Stromal cell of bone marrow (primary cell): ENCODE measurements around the gene NAA15.
"Not testable (repeated sequence)": the region's sequence is repeated elsewhere in the genome, so short reads cannot be mapped to it uniquely, and the experiment has no call there.

Experiments
- DNase-seq: peaks from one replicate; pipeline ENCODE4 v3.0.0-alpha.2; 2012; ENCODE audit warnings: low read depth

NAA15 gene

GRCh38 chr4:139297001-139297410 lies 4.3 kb upstream of the NAA15 start:
- no peak for DNase-seq

- no peak for DNase-seq
Measured at GRCh38 chr4:139299536-139299935, 1.8 kb upstream of the NAA15 start.

- DNase-seq = no peak
Measured at GRCh38 chr4:139300431-139301112, 733 bp upstream of the NAA15 start.

DNA sequence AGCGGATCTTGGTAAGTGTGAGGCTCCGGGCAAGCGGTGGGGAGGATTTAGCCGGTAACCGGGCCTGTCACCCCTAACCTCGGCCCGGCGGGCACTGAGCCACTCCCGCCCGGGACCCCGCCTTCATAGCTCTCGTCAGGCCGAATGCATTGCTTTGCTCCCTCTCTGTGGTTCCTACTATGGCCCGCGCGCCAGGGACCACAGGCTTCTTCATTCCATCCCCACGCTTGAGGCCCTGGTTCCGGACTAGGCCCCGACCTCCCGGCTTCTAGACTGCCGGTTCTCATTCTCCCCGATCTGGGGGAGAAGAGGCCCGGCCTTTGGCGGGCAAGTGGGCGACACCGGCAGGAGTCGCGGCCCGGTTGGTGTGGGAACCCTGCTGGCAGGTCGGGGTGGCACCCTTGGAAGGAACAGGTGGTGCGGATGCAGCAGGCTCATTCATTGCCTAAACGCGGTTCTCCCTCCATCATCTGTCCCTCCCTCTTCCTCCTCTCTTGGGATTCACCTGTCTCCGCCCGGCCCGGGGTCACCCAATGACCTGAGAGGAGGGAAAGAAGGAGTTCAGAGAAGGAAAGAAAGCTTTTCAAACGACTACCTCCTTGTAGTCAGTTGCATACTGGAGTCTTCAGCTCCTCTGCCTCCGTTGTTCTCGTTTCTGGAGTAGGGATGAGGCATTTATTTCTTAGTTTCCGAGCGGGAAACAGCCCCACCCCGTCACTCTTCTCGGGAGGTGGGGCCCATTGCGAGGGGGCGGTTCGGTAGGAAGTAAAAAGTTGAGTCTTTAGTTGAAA lies 711 bp downstream of the NAA15 start, which contains the start of gene NDUFC1:
Gene NDUFC1, minus strand, starts transcription at position 657 of the 791 bp plus-strand sequence. CDS start 6,679 bp downstream, outside the sequence.
- DNase-seq = no peak

DNA sequence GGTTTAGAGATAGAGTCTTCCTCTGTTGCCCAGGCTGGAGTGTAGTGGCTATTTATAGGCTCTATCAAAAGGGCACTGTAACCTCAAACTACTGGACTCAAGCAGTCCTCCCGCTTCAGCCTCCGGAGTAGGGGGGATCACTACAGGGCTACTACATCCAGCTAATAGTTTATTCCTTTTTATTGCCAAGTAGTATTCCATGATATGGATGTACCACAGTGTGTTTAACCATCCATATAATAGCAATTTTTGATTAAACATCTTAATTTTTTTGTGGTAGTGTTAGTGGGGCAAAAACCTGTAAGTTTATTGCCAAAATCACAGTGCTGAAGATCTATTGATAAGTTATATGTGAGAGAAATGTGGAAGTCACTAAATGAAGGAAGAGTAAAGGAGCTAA lies 3.6 kb downstream of the NAA15 start:
- no peak for DNase-seq

GRCh38 chr4:139311909-139312308 lies 10.6 kb downstream of the NAA15 start:
- no peak for DNase-seq

GRCh38 chr4:139312552-139313332 lies 11.4 kb downstream of the NAA15 start:
- no peak for DNase-seq

DNA sequence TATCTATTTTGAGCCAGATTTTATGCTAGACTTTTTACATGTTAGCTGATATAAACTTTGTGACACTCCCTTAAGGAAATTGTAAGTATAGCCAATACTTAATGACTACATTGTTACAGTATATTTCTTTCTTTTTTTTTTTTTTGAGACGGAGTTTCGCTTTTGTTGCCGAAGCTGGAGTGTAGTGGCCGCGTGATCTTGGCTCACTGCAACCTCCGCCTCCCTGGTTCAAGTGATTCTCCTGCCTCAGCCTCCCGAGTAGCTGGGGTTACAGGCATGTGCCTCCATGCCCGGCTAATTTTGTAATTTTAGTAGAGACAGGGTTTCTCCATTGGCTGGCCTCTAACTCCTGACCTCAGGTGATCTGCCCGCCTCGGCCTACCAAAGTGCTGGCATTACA lies 12.1 kb downstream of the NAA15 start:
- not testable (repeated sequence) for DNase-seq

- DNase-seq = no peak
Measured at GRCh38 chr4:139314047-139314800, 12.9 kb downstream of the NAA15 start.

DNA sequence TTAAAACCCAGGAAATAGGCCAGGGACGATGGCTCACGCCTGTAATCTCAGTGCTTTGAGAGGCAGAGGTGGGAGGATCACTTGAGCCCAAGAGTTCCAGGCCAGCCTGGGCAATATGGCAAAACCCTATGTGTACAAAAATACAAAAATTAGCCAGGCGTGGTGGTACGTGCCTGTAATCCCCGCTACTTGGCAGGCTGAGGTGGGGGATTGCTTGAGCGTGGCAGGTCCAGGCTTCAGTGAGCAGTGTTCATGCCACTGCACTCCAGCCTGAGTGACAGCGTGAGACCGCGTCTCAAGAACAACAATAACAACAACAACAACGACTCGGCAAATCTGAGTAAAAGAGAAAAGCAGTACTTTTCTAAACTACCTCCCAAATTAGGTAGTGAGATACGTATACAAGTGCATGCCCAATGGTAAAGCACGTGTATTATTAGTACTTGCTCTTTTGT lies 13.9 kb downstream of the NAA15 start:
- DNase-seq = no peak

- no peak for DNase-seq
Measured at GRCh38 chr4:139316733-139317132, 15.4 kb downstream of the NAA15 start.

- no peak for DNase-seq
Measured at GRCh38 chr4:139317635-139318034, 16.3 kb downstream of the NAA15 start.

DNA sequence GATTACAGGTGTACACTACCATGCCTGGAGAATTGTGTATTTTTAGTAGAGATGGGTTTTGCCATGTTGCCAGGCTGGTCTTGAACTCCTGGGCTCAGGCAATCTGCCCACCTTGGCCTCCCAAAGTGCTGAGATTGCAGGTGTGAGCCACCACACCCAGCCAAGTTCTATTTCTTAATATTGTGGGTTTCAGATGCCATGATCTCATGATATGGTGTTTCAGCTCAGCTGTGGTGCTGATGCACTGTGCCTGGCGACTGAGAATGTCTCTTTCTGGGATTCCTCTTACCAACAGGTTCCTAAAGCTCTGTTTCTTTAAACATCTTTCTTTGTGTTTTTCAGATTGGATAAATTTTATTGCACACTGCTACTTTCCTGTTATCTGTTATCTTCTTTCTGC lies 18.3 kb downstream of the NAA15 start:
- no peak for DNase-seq

DNA sequence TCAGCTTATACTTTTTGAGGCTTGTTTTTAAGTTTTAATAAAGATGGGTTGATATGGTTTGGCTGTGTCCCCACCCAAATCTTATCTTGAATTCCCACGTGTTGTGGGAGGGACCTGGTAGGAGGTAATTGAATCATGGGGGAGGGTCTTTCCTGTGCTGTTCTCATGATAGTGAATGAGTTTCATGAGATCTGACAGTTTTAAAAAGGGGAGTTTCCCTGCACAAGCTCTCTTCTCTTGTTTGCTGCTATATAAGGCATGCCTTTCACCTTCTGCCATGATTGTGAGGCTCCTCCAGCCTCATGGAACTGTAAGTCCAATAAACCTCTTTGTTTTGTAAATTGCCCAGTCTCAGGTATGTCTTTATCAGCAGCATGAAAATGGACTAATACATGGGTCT lies 20.8 kb downstream of the NAA15 start:
- not testable (repeated sequence) for DNase-seq

- DNase-seq = not testable (repeated sequence)
Measured at GRCh38 chr4:139322541-139322940, 21.2 kb downstream of the NAA15 start.

DNA sequence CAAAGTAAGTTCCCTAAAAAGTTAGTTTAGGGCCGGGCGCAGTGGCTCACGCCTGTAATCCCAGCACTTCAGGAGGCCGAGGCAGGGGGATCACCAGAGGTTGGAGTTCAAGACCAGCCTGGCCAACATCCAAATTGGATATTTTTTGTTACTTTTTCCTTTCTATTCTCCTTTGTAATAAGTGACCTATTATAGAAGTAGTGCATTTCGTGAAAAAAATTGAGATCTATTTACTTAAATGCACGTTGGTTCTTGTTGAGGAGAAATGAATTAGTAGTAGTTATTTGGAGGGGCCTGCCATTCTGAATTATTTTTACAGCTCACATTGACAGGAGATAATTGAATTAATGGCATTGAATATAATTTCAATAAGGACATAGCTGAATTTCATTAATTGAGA lies 23.3 kb downstream of the NAA15 start:
- DNase-seq = no peak

DNA sequence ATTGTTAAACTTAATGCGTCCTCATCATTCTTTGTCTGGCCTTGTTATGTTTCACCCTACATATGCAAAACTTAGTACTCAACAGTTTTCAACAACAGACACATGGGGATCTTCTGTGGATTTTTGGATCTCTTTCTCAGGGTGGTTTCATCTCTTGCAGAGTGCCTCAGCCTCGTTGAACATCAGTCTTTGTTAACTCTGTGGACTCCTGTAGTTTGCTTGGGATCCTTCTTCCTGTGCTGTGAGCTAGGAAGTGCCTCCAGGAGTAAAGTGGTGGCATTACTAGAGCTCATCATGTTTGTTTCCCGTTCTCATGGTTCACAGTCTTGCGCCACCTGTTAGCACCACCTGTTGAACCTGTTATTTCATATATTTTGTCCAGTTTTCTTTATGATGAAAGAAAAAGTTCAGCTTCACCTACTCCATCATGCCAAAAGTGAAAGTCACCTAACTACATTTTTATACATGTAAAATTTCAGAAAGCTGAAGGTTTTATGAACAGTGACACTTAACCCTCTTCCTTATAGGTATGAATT lies 28.4 kb downstream of the NAA15 start:
- DNase-seq = no peak

DNA sequence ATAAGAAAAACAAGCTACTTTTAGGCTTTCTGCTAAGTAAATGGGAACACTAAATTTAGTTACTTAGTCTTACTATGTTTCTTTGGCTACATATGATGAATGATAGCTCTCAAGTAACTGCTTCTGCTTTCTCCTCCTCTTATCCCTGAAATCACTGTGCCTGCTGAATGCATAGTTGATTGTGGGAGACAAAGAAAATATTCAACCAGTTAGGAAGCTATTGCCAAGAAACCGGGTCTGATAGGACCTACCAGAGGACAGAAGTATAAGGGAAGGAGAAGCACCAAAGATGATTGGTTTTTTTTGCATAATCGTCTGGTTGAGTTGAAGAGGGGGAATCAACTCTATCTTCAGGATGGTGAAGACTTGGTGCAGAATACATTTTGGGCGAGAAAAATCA lies 29.0 kb downstream of the NAA15 start:
- DNase-seq = no peak

DNA sequence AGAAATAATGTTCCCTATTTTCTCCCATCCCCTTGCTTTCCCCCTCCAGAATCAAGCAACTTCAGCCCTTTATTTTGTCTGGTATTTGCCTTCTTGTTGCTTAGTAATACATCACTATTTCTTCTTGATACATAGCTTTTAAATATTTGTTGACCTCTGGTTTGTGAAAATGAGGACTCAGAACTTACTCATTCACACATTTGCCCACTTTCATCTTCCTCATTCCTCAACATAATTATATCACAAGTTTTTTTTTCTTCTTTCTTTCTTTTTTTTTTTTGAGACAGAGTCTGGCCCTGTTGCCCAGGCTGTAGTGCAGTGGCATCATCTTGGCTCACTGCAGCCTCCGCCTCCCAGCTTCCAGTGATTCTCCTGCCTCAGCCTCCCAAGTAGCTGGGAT lies 29.9 kb downstream of the NAA15 start:
- DNase-seq = no peak

GRCh38 chr4:139333046-139333445 lies 31.7 kb downstream of the NAA15 start:
- no peak for DNase-seq

GRCh38 chr4:139337612-139338011 lies 36.3 kb downstream of the NAA15 start:
- DNase-seq = no peak

- no peak for DNase-seq
Measured at GRCh38 chr4:139361301-139361700, 60.0 kb downstream of the NAA15 start.
